MCF 10A (cell line): ENCODE results near the gene GDNF. TPM values are rescaled to one million over a fixed set of nuclear protein-coding genes. Genes with fewer than 3 reads are reported as not detected.
A peak's percentile ranks its signal among the peaks of the same experiment; 100 is the strongest.

Source experiments
- BruUV-seq: library from RNA; stranded (reverse); fragments of 400-500 nt; replicated peaks from 2 replicates; lab custom pipeline; 2021; lab: Mats Ljungman, UMichigan
- CTCF ChIA-PET: fragments of 300-600 bp; sonication (Branson Sonifier 250); formaldehyde crosslinking; extraction: SDS; loops from one replicate; lab custom pipeline; 2021; ENCODE audit warnings: antibody characterized with exemption, inconsistent platforms; lab: Yijun Ruan, JAX
- POLR2A ChIA-PET: fragments of 300-600, 350-650 bp; sonication (Branson Sonifier 250); formaldehyde crosslinking; extraction: SDS; loops from one replicate; lab custom pipeline; 2020; ENCODE audit warnings: antibody characterized with exemption, inconsistent platforms; lab: Yijun Ruan, JAX
- DNase-seq: peaks from one replicate; pipeline ENCODE4 v3.0.0-alpha.2; 2018; ENCODE audit not compliant: unreplicated experiment
- H3K27ac Mint-ChIP-seq: one replicate; pipeline ENCODE4 v1.8.0; 2022; ENCODE audit warnings: mild to moderate bottlenecking, low read depth, mixed read lengths; ENCODE audit not compliant: unreplicated experiment
- H3K27me3 Mint-ChIP-seq: one replicate; pipeline ENCODE4 v1.8.0; 2022; ENCODE audit warnings: mixed read lengths; ENCODE audit not compliant: insufficient read depth, unreplicated experiment
- H3K36me3 Mint-ChIP-seq: one replicate; pipeline ENCODE4 v1.8.0; 2022; ENCODE audit warnings: mild to moderate bottlenecking, moderate library complexity, mixed read lengths; ENCODE audit not compliant: insufficient read depth, unreplicated experiment
- H3K4me1 Mint-ChIP-seq: one replicate; pipeline ENCODE4 v1.8.0; 2022; ENCODE audit warnings: mixed read lengths; ENCODE audit not compliant: insufficient read depth, unreplicated experiment
- H3K4me3 Mint-ChIP-seq: one replicate; pipeline ENCODE4 v1.8.0; 2022; ENCODE audit warnings: mild to moderate bottlenecking, moderate library complexity, mixed read lengths; ENCODE audit not compliant: unreplicated experiment
- H3K9me3 Mint-ChIP-seq: one replicate; pipeline ENCODE4 v1.8.0; 2022; ENCODE audit warnings: mixed read lengths; ENCODE audit not compliant: unreplicated experiment
- intact Hi-C: fragments of 100-400 bp; cut with micrococcal nuclease; formaldehyde crosslinking; loops from 2 replicates; pipeline ENCODE4 v1.14.1; 2022
- total RNA-seq: library from RNA; stranded (reverse); gene quantifications from 2 replicates; pipeline ENCODE4 v1.2.3, GENCODE V29; 2022
- TF ChIP-seq, protein P1 (sequence below): fragments of 200-600 bp; IDR thresholded peaks from one replicate; pipeline ENCODE4 v1.8.0; 2022; ENCODE audit warnings: antibody characterized with exemption, mild to moderate bottlenecking; ENCODE audit not compliant: unreplicated experiment

GDNF gene
- total RNA-seq, 1 experiment from 2014 or later, result not detected

DNA sequence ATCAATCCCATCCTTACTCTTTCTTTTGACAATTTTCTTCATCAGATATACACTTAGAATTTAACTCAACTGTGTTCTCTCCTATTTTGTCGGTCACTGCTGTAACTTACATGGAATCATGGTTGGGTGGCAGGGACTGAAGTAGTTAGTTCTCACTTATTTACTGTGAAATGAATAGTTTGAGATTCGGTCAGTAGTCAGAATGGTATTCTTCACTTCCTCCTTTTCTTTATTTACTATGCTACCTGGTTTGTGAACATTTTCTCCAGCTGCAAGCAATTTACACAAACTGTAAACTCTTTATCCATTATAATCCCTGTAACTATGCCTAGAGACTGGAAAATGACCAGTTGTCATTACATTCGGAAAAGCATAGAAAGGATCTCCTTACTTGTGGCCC, 41.5 kb upstream of the GDNF start:
- TF ChIP-seq, protein P1, sequence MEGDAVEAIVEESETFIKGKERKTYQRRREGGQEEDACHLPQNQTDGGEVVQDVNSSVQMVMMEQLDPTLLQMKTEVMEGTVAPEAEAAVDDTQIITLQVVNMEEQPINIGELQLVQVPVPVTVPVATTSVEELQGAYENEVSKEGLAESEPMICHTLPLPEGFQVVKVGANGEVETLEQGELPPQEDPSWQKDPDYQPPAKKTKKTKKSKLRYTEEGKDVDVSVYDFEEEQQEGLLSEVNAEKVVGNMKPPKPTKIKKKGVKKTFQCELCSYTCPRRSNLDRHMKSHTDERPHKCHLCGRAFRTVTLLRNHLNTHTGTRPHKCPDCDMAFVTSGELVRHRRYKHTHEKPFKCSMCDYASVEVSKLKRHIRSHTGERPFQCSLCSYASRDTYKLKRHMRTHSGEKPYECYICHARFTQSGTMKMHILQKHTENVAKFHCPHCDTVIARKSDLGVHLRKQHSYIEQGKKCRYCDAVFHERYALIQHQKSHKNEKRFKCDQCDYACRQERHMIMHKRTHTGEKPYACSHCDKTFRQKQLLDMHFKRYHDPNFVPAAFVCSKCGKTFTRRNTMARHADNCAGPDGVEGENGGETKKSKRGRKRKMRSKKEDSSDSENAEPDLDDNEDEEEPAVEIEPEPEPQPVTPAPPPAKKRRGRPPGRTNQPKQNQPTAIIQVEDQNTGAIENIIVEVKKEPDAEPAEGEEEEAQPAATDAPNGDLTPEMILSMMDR, result no peak
- BruUV-seq, result no TSS peak
- H3K4me3 Mint-ChIP-seq, result no peak overlapping the region
- no peak for DNase-seq
- no peaks in the 10 kb centered on the region for H3K36me3 Mint-ChIP-seq
- H3K27ac Mint-ChIP-seq, result no peak overlapping the region
- no peaks in the 10 kb centered on the region for H3K27me3 Mint-ChIP-seq
- no peaks in the 10 kb centered on the region for H3K4me1 Mint-ChIP-seq
- ChIA-PET CTCF (no interaction called here), POLR2A (no interaction called here)
- intact Hi-C loops, result no loop called here
- peaks cover 5% of the 10 kb centered on the region for H3K9me3 Mint-ChIP-seq

DNA sequence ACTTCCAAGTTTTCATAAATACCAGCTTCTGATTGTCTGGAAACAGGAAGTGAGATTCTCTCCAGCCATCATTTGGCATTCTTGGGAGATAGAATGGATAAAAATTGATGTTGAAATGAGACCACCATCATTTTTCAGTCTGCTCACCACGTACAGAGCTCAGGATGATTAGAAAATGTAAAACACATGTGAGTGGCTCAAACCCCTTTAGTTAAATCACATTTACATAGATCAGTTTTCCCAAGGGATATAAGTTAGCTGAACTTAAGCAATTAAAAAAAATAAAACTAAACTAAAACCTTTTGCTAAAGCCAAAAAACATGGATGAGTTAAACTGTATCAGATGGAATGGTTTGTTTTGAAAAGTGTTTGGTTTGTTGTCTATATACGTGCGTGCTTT, 37.1 kb upstream of the GDNF start:
- no peak overlapping the region for H3K27ac Mint-ChIP-seq
- no peaks in the 10 kb centered on the region for H3K36me3 Mint-ChIP-seq
- peaks cover 11% of the 10 kb centered on the region for H3K4me1 Mint-ChIP-seq
- H3K27me3 Mint-ChIP-seq, result no peaks in the 10 kb centered on the region
- peaks cover 5% of the 10 kb centered on the region for H3K9me3 Mint-ChIP-seq
- ChIA-PET POLR2A (interaction anchor here (0.9 to 1.2 kb wide), 3 partner anchors 12 to 333 kb away, joined by 3 to 6 read pairs (median 5); no protein-coding TSS in a partner anchor), CTCF (interaction anchor here (0.6 to 1.0 kb wide), 2 partner anchors 317 to 567 kb away, joined by 3 read pairs; no protein-coding TSS in a partner anchor)
- intact Hi-C loops, result no loop called here
- no peak overlapping the region for H3K4me3 Mint-ChIP-seq
- BruUV-seq, result no TSS peak
- TF ChIP-seq, protein P1, result no peak
- DNase-seq, result no peak

DNA sequence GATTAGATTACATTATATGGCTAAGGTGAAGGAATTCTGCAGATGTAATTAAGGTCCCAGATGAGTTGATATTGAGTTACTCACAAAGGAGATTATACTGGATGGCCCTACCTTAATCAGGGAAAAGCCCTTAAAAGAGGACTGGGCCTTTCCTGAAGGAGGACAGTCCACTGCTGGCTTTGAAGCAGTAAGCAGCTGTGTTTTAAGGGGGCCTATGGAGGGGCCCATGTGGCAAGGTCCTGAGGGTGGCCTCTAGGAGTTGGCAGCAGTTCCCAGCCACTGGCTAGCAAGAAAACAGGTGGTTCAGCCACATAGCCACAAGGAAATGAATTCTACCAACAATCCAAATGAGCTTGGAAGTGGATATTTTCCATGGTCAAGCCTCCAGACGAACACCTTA, 36.4 kb upstream of the GDNF start:
- DNase-seq, result no peak
- no TSS peak for BruUV-seq
- CTCF ChIA-PET, result interaction anchor here (0.6 to 1.0 kb wide), 3 partner anchors 9 to 317 kb away, joined by 3 to 5 read pairs (median 3); no protein-coding TSS in a partner anchor
- H3K4me3 Mint-ChIP-seq, result no peak overlapping the region
- H3K27ac Mint-ChIP-seq, result no peak overlapping the region
- intact Hi-C loops, result no loop called here
- H3K36me3 Mint-ChIP-seq, result no peaks in the 10 kb centered on the region
- H3K9me3 Mint-ChIP-seq, result peaks cover 5% of the 10 kb centered on the region
- TF ChIP-seq, protein P1, result no peak
- no peaks in the 10 kb centered on the region for H3K27me3 Mint-ChIP-seq
- POLR2A ChIA-PET, result interaction anchor here (0.9 to 1.3 kb wide), 3 partner anchors 12 to 334 kb away, joined by 3 to 5 read pairs (median 5); no protein-coding TSS in a partner anchor
- peaks cover 12% of the 10 kb centered on the region for H3K4me1 Mint-ChIP-seq

DNA sequence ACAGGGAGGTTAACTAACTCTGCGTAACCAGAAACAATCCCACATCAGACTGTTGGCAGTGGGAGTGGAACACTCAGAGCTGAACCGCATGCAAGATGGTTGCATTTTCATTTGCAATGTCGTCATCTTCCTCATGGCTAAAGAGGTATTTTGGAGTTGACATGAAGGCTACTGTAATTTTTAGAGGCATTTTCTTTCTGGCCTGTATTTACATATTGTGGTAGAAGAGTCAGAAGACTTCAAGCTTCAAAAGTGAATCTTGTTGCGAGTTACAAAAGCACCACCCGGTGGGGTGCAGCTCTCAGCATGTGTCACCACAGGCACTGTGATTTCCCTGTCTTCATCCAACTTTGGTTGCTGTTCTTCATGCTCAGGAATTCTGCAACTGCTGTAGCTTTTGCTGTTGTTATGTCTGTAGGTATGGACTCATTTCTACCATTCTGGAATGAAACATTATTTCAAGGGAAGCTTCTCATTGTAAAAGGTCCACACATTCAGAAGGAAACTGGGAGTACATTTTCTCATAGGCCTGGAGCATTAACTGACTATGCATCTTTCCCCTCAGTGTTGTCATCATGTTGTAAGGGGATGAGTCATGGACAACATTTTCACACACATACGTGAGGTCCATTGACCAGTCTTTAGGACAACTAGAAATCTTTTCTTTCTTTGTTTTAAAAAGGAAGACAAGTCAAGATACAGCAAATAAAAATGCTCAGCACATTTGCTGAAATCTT, 35.4 kb upstream of the GDNF start:
- H3K27ac Mint-ChIP-seq, result no peak overlapping the region
- H3K27me3 Mint-ChIP-seq, result no peaks in the 10 kb centered on the region
- no peaks in the 10 kb centered on the region for H3K36me3 Mint-ChIP-seq
- DNase-seq, result peak; percentile 73
- BruUV-seq, result no TSS peak
- TF ChIP-seq, protein P1, result no peak
- ChIA-PET CTCF (interaction anchor here (0.6 to 1.3 kb wide), 3 partner anchors 8 to 38 kb away, joined by 3 to 6 read pairs (median 5); no protein-coding TSS in a partner anchor), POLR2A (interaction anchor here (0.6 to 1.3 kb wide), 3 partner anchors 13 to 1885 kb away, joined by 3 to 5 read pairs (median 3); no protein-coding TSS in a partner anchor)
- intact Hi-C loops, result no loop called here
- H3K4me3 Mint-ChIP-seq, result no peak overlapping the region
- H3K9me3 Mint-ChIP-seq, result peaks cover 5% of the 10 kb centered on the region
- H3K4me1 Mint-ChIP-seq, result peaks cover 15% of the 10 kb centered on the region
